Psoas muscle (tissue), 8 donors: ENCODE measurements around the gene MRM2. TPM values are rescaled to one million over a fixed set of nuclear protein-coding genes. Genes with fewer than 3 reads are reported as not detected.
"Not testable (repeated sequence)": the region's sequence is repeated elsewhere in the genome, so short reads cannot be mapped to it uniquely, and the experiment has no call there.

Experiments
- ATAC-seq, 4 donors: fragments of 200-7000 bp; cut with Tn5 transposase; one replicate each; pipeline ENCODE4 v1.9.1; 2020; ENCODE audit warnings: moderate library complexity in 3 of 4, mild to moderate bottlenecking in 2 of 4
- DNase-seq, 2 donors: peaks; one replicate each; pipeline ENCODE4 v3.0.0-alpha.2; 2020
- H3K27ac ChIP-seq: fragments of 200-600 bp; one replicate; pipeline ENCODE4 v1.8.0; 2022
- H3K27me3 ChIP-seq, 3 donors: fragments of 200-600 bp in 1 of 3; one replicate each; pipeline versions ENCODE4 v1.6.1 to v1.8.0; 2013 to 2022; ENCODE audit warnings: low read length in 2 of 3, mild to moderate bottlenecking in 2 of 3, moderate library complexity in 1 of 3; ENCODE audit not compliant: insufficient read depth in 3 of 3
- H3K36me3 ChIP-seq, 2 donors: fragments of 200-600 bp in 1 of 2; one replicate each; pipeline versions ENCODE4 v1.6.1 to v1.8.0; 2013 to 2022; ENCODE audit warnings: low read depth in 1 of 2, mild to moderate bottlenecking in 1 of 2, moderate library complexity in 1 of 2; ENCODE audit not compliant: insufficient read depth in 1 of 2
- H3K4me1 ChIP-seq: fragments of 200-600 bp; one replicate; pipeline ENCODE4 v1.8.0; 2022
- H3K4me3 ChIP-seq: fragments of 200-600 bp; one replicate; pipeline ENCODE4 v1.8.0; 2022; ENCODE audit warnings: mild to moderate bottlenecking
- H3K9me3 ChIP-seq: fragments of 200-600 bp; one replicate; pipeline ENCODE4 v1.8.0; 2022
- WGBS, 3 donors: extraction: QIAGEN DNeasy Blood & Tissue Kit; methylation state at CpG; one replicate each; pipeline versions ENCODE4 v1.1.6 to v1.1.7; 2013; 5-methylcytosine and 5-hydroxymethylcytosine counted together
- intact Hi-C, 2 donors: fragments of 100-400 bp; cut with DNase I; formaldehyde crosslinking; loops; one replicate each; pipeline versions ENCODE4 v1.11.0 to v1.14.2; 2022
- polyA plus RNA-seq, 3 donors: library from polyadenylated mRNA; stranded (reverse); fragments of 200-250 nt; gene quantifications; one replicate each; pipeline ENCODE4 v1.2.3, GENCODE V29; 2013
- total RNA-seq, 4 donors: library from RNA; stranded (reverse); fragmentation: NEBNext Ultra II Directional in 2 of 4; extraction: Animal tissue kit (Norgen Biotek cat#: 25700) in 2 of 4; gene quantifications; one replicate each; pipeline versions ENCODE4 v1.2.1 to v1.2.4, GENCODE V29; 2021 to 2023
- TF ChIP-seq, protein P1 (sequence below): fragments of 200-600 bp; IDR thresholded peaks from one replicate; pipeline ENCODE4 v1.8.0; 2022; ENCODE audit warnings: antibody characterized with exemption
- donor health status: healthy with polysubstance abuse.
- donor health status: DM: no; HTN: no; CAD: no; lungs with moderate emphysema.
- donor health status: Bipolar disorder and iron deficiency.
- donor health status: healthy.
- donor health status: DM: yes; HTN: yes; CAD: no.
- donor health status: DM: no; HTN: no; CAD: no.
- donor health status: DM: no; HTN: no; CAD: no.
- donor health status: DM: yes; HTN: yes; CAD: no.

Gene MRM2
- total and polyA plus RNA-seq, 7 donors: 15.9 to 53.0 (median 21.6) TPM

- TF ChIP-seq, protein P1, sequence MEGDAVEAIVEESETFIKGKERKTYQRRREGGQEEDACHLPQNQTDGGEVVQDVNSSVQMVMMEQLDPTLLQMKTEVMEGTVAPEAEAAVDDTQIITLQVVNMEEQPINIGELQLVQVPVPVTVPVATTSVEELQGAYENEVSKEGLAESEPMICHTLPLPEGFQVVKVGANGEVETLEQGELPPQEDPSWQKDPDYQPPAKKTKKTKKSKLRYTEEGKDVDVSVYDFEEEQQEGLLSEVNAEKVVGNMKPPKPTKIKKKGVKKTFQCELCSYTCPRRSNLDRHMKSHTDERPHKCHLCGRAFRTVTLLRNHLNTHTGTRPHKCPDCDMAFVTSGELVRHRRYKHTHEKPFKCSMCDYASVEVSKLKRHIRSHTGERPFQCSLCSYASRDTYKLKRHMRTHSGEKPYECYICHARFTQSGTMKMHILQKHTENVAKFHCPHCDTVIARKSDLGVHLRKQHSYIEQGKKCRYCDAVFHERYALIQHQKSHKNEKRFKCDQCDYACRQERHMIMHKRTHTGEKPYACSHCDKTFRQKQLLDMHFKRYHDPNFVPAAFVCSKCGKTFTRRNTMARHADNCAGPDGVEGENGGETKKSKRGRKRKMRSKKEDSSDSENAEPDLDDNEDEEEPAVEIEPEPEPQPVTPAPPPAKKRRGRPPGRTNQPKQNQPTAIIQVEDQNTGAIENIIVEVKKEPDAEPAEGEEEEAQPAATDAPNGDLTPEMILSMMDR: no peak
- H3K27ac ChIP-seq: no peak overlapping the region
- no peaks in the 10 kb centered on the region for H3K9me3 ChIP-seq
- 74 to 81% (median 78%) methylated on average over 10 of the region's 10 CpGs for WGBS, 3 donors
- H3K4me1 ChIP-seq: no peaks in the 10 kb centered on the region
- no peak overlapping the region for H3K4me3 ChIP-seq
- H3K36me3 ChIP-seq: peaks cover 0 to 28% of the 10 kb centered on the region in 2 donors
- ATAC-seq (no peak), DNase-seq (no peak)
- H3K27me3 ChIP-seq: no peaks in the 10 kb centered on the region
- intact Hi-C loops: no loop called here
Observed at GRCh38 chr7:2269991-2270460, 28.0 kb upstream of the MRM2 start.

- WGBS, 3 donors: 61 to 79% (median 71%) methylated on average over 11 to 13 of the region's 18 CpGs
Observed at GRCh38 chr7:2269089-2269990, 27.3 kb upstream of the MRM2 start.

DNA sequence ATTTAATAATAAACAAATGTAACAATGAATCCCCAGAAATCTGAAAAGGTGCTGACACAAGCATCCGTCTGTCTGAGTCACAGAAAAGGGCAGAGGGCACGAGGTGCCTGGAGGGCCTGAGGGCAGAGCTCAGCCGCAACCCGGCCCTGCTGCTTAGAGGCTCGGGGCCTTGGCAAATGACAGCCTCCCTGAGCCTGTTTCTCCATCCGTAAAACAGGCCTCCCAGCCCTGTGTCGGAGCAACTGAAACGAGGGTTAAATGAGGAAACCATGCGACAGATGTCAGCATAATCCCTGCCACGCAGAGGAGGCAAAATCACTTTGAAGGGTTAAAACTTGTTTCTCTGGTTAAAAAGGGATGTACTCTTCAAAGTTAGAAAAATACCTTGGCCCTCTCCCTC, 24.9 kb upstream of the MRM2 start:
- H3K27me3 ChIP-seq: no peaks in the 10 kb centered on the region
- intact Hi-C loops: no loop called here
- no peaks in the 10 kb centered on the region for H3K4me1 ChIP-seq
- 70 to 82% (median 74%) methylated on average over 10 of the region's 10 CpGs for WGBS, 3 donors
- no peak overlapping the region for H3K4me3 ChIP-seq
- no peak overlapping the region for H3K27ac ChIP-seq
- H3K36me3 ChIP-seq: peaks cover 0 to 20% of the 10 kb centered on the region in 2 donors
- TF ChIP-seq, protein P1: no peak
- H3K9me3 ChIP-seq: no peaks in the 10 kb centered on the region
- DNase-seq: no peak
- ATAC-seq: no peak

More at GRCh38 chr7:2269089-2269990, 27.3 kb upstream of the MRM2 start:
- intact Hi-C loops, DNase-seq, ATAC-seq, H3K4me3 ChIP-seq, H3K27me3 ChIP-seq, H3K9me3 ChIP-seq, H3K4me1 ChIP-seq, H3K27ac ChIP-seq: not testable (repeated sequence)
- H3K36me3 ChIP-seq: peaks cover 0 to 21% of the 10 kb centered on the region in 2 donors

GRCh38 chr7:2264158-2264557, 22.2 kb upstream of the MRM2 start:
- DNase-seq: no peak
- no peak overlapping the region for H3K27ac ChIP-seq
- H3K36me3 ChIP-seq: peaks cover 0 to 6% of the 10 kb centered on the region in 2 donors
- H3K9me3 ChIP-seq: no peaks in the 10 kb centered on the region
- no peak for ATAC-seq
- H3K4me3 ChIP-seq: no peak overlapping the region
- 95 to 98% (median 97%) methylated on average over 23 of the region's 23 CpGs for WGBS, 3 donors
- no peaks in the 10 kb centered on the region for H3K4me1 ChIP-seq
- H3K27me3 ChIP-seq: no peaks in the 10 kb centered on the region
- intact Hi-C loops: no loop called here
- TF ChIP-seq, protein P1: no peak

GRCh38 chr7:2263176-2263575, 21.2 kb upstream of the MRM2 start:
- WGBS, 3 donors: 87 to 92% (median 91%) methylated on average over 18 of the region's 18 CpGs
- H3K9me3 ChIP-seq: no peaks in the 10 kb centered on the region
- no peaks in the 10 kb centered on the region for H3K27me3 ChIP-seq
- DNase-seq (no peak), ATAC-seq (no peak)
- intact Hi-C loops: no loop called here
- peaks cover 0 to 6% of the 10 kb centered on the region in 2 donors for H3K36me3 ChIP-seq
- H3K4me1 ChIP-seq: no peaks in the 10 kb centered on the region
- TF ChIP-seq, protein P1: no peak
- no peak overlapping the region for H3K4me3 ChIP-seq
- no peak overlapping the region for H3K27ac ChIP-seq
